ENCODE data around the gene CNKSR2.

DNA sequence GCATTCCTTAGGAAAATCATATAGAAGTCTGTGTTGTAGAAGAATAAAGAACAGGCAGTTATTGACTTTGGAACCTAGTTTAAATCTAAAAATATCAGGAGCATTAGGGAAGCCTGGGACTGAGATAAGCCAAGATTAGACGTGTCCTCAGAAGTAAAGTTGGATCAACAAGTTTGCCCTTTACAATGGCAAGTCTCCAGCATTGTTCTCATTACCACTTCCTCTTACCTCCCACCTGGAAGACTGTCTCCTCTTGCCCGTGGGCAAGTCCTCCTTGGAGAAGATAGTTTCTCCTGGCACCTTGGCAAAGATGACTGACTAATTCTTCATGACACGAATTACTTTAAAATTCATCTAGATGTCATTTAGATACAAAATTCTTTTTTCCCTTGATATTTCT lies 37.8 kb downstream of the CNKSR2 start:
- TF ChIP-seq, protein P1, sequence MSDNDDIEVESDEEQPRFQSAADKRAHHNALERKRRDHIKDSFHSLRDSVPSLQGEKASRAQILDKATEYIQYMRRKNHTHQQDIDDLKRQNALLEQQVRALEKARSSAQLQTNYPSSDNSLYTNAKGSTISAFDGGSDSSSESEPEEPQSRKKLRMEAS (IDR thresholded peaks at IDR 0.05), result no peak
- TF ChIP-seq, protein P2, sequence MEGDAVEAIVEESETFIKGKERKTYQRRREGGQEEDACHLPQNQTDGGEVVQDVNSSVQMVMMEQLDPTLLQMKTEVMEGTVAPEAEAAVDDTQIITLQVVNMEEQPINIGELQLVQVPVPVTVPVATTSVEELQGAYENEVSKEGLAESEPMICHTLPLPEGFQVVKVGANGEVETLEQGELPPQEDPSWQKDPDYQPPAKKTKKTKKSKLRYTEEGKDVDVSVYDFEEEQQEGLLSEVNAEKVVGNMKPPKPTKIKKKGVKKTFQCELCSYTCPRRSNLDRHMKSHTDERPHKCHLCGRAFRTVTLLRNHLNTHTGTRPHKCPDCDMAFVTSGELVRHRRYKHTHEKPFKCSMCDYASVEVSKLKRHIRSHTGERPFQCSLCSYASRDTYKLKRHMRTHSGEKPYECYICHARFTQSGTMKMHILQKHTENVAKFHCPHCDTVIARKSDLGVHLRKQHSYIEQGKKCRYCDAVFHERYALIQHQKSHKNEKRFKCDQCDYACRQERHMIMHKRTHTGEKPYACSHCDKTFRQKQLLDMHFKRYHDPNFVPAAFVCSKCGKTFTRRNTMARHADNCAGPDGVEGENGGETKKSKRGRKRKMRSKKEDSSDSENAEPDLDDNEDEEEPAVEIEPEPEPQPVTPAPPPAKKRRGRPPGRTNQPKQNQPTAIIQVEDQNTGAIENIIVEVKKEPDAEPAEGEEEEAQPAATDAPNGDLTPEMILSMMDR (IDR thresholded peaks at IDR 0.05; ENCODE audit: low read depth, low read length, missing input control), result no peak
- no peak for TF ChIP-seq YY1 (IDR thresholded peaks at IDR 0.05)
- TF ChIP-seq RXRA (IDR thresholded peaks at IDR 0.05), result no peak
- TF ChIP-seq GABPA (IDR thresholded peaks at IDR 0.05 in 1 of 2, conservative IDR thresholded peaks at IDR 0.05 in 1 of 2), result no peak
- TF ChIP-seq, protein P3, sequence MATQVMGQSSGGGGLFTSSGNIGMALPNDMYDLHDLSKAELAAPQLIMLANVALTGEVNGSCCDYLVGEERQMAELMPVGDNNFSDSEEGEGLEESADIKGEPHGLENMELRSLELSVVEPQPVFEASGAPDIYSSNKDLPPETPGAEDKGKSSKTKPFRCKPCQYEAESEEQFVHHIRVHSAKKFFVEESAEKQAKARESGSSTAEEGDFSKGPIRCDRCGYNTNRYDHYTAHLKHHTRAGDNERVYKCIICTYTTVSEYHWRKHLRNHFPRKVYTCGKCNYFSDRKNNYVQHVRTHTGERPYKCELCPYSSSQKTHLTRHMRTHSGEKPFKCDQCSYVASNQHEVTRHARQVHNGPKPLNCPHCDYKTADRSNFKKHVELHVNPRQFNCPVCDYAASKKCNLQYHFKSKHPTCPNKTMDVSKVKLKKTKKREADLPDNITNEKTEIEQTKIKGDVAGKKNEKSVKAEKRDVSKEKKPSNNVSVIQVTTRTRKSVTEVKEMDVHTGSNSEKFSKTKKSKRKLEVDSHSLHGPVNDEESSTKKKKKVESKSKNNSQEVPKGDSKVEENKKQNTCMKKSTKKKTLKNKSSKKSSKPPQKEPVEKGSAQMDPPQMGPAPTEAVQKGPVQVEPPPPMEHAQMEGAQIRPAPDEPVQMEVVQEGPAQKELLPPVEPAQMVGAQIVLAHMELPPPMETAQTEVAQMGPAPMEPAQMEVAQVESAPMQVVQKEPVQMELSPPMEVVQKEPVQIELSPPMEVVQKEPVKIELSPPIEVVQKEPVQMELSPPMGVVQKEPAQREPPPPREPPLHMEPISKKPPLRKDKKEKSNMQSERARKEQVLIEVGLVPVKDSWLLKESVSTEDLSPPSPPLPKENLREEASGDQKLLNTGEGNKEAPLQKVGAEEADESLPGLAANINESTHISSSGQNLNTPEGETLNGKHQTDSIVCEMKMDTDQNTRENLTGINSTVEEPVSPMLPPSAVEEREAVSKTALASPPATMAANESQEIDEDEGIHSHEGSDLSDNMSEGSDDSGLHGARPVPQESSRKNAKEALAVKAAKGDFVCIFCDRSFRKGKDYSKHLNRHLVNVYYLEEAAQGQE (IDR thresholded peaks at IDR 0.05), result no peak
- no peak for TF ChIP-seq HNF4G (IDR thresholded peaks at IDR 0.05)
- no peak for TF ChIP-seq TAF1 (conservative IDR thresholded peaks at IDR 0.05)
- TF ChIP-seq EGR1 (IDR thresholded peaks at IDR 0.05; ENCODE audit: low read depth in 2 of 2), result no peak
- TF ChIP-seq, protein P4, sequence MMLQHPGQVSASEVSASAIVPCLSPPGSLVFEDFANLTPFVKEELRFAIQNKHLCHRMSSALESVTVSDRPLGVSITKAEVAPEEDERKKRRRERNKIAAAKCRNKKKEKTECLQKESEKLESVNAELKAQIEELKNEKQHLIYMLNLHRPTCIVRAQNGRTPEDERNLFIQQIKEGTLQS (IDR thresholded peaks at IDR 0.05), result no peak
